GM21528 (cell line): ENCODE results near the gene MRPS11.
"Not testable (repeated sequence)": the region's sequence is repeated elsewhere in the genome, so short reads cannot be mapped to it uniquely, and the experiment has no call there.

Source experiments
- ATAC-seq: cut with Tn5 transposase; IDR thresholded peaks from one replicate; pipeline ENCODE4 v1.9.1; 2021; ENCODE audit warnings: mild to moderate bottlenecking, moderate library complexity; ENCODE audit not compliant: unreplicated experiment, low FRiP score

MRPS11 gene

GRCh38 chr15:88454867-88455810 lies 12.4 kb upstream of the MRPS11 start:
- peak; percentile 91 for ATAC-seq

GRCh38 chr15:88456733-88457132 lies 10.8 kb upstream of the MRPS11 start:
- no peak for ATAC-seq

- ATAC-seq, result no peak
These were observed 3.5 kb upstream of the MRPS11 start for GRCh38 chr15:88463870-88464532.

GRCh38 chr15:88465633-88466224 lies 1.8 kb upstream of the MRPS11 start:
- no peak for ATAC-seq

GRCh38 chr15:88467935-88468528 lies 524 bp downstream of the MRPS11 start:
- no peak for ATAC-seq

- not testable (repeated sequence) for ATAC-seq
These were observed 1.2 kb downstream of the MRPS11 start for GRCh38 chr15:88468721-88469120.

GRCh38 chr15:88469321-88469720 lies 1.8 kb downstream of the MRPS11 start:
- ATAC-seq, result no peak

- no peak for ATAC-seq
These were observed 3.3 kb downstream of the MRPS11 start for GRCh38 chr15:88470625-88471372.

GRCh38 chr15:88472225-88472624 lies 4.7 kb downstream of the MRPS11 start:
- no peak for ATAC-seq

GRCh38 chr15:88473661-88474293 lies 6.3 kb downstream of the MRPS11 start:
- ATAC-seq, result not testable (repeated sequence)

- ATAC-seq, result no peak
These were observed 9.1 kb downstream of the MRPS11 start for GRCh38 chr15:88476635-88477060.

GRCh38 chr15:88477126-88477525 lies 9.6 kb downstream of the MRPS11 start:
- no peak for ATAC-seq

- no peak for ATAC-seq
These were observed 10.4 kb downstream of the MRPS11 start for GRCh38 chr15:88477904-88478303.

- ATAC-seq, result no peak
These were observed 11.7 kb downstream of the MRPS11 start for GRCh38 chr15:88479169-88479568.

- no peak for ATAC-seq
These were observed 13.5 kb downstream of the MRPS11 start for GRCh38 chr15:88480981-88481380.

- no peak for ATAC-seq
These were observed 14.8 kb downstream of the MRPS11 start for GRCh38 chr15:88482263-88482662.

- no peak for ATAC-seq
These were observed 17.3 kb downstream of the MRPS11 start for GRCh38 chr15:88484682-88485331.

- no peak for ATAC-seq
These were observed 19.8 kb downstream of the MRPS11 start for GRCh38 chr15:88487178-88487795.
